K562 (cell line): ENCODE results near the gene ATAD3C. TPM values are rescaled to one million over a fixed set of nuclear protein-coding genes. Genes with fewer than 3 reads are reported as not detected.
"Not testable (repeated sequence)": the region's sequence is repeated elsewhere in the genome, so short reads cannot be mapped to it uniquely, and the experiment has no call there.

Experiments
- ATAC-seq: fragments of 200-7000 bp; cut with Tn5 transposase; 3 replicates; pipeline ENCODE4 v1.9.1; 2020; ENCODE audit warnings: moderate library complexity
- BruUV-seq: library from RNA; stranded (reverse); fragments of 400-500 nt; replicated peaks from 2 replicates; lab custom pipeline; 2021; lab: Mats Ljungman, UMichigan
- CTCF ChIA-PET: fragments of 300-600 bp; formaldehyde crosslinking; extraction: SDS; loops from one replicate; lab custom pipeline; 2021; ENCODE audit warnings: low intra/inter-chr PET ratio; lab: Yijun Ruan, JAX
- POLR2A ChIA-PET: fragments of 300-600, 350-650 bp; sonication (Branson Sonifier 250); formaldehyde crosslinking; extraction: SDS; loops from one replicate; lab custom pipeline; 2021; ENCODE audit warnings: antibody characterized with exemption, inconsistent platforms; lab: Yijun Ruan, JAX
- DNase-seq, 4 experiments: peaks; one replicate each; pipeline versions ENCODE4 v3.0.0 to v3.0.0-alpha.2; 2011 to 2018; ENCODE audit warnings: low spot score in 3 of 4, mixed read lengths in 3 of 4; ENCODE audit errors: extremely low read depth in 1 of 4
- FAIRE-seq: peaks from 2 replicates; lab custom pipeline; 2011; peaks lifted over from hg19 to GRCh38; lab: Jason Lieb, UNC
- H2AFZ ChIP-seq: 2 replicates; pipeline ENCODE4 v1.6.0; 2011; ENCODE audit warnings: low read depth, low read length, control low read depth, inconsistent platforms
- H3K27ac ChIP-seq: fragments of 200-600 bp; 3 replicates; pipeline ENCODE4 v1.8.0; 2011; ENCODE audit warnings: low read depth, mild to moderate bottlenecking, control low read depth, inconsistent platforms, low read length, moderate library complexity, mixed read lengths; ENCODE audit errors: extremely low read depth
- H3K27me3 ChIP-seq, 2 experiments: fragments of 300-600 bp in 1 of 2; 2 replicates in 1 of 2; 3 replicates in 1 of 2; pipeline versions ENCODE4 v1.6.0 to v1.8.0; 2011; ENCODE audit warnings: inconsistent platforms in 2 of 2, low read length in 2 of 2, mild to moderate bottlenecking in 1 of 2, mixed read lengths in 1 of 2, moderate library complexity in 1 of 2; ENCODE audit not compliant: control insufficient read depth in 2 of 2, insufficient read depth in 2 of 2
- H3K36me3 ChIP-seq: fragments of 300-600 bp; 3 replicates; pipeline ENCODE4 v1.8.0; 2011; ENCODE audit warnings: mild to moderate bottlenecking, low read length, inconsistent platforms; ENCODE audit not compliant: control insufficient read depth, insufficient read depth
- H3K4me1 ChIP-seq, 2 experiments: fragments of 200-600 bp in 1 of 2; replicated peaks in 1 of 2; 2 replicates in 1 of 2; 3 replicates in 1 of 2; pipeline versions ENCODE4 v1.5.1 to v1.8.0; 2011; ENCODE audit warnings: inconsistent platforms in 2 of 2, low read length in 2 of 2, mild to moderate bottlenecking in 1 of 2, mixed read lengths in 1 of 2, moderate library complexity in 1 of 2; ENCODE audit not compliant: control insufficient read depth in 2 of 2, insufficient read depth in 2 of 2
- H3K4me2 ChIP-seq: 2 replicates; pipeline ENCODE4 v1.6.1; 2011; ENCODE audit warnings: low read length, control low read depth, inconsistent platforms, mixed read lengths; ENCODE audit not compliant: insufficient read depth
- H3K4me3 ChIP-seq: fragments of 200-600 bp; sonication (generic), shearing (Covaris generic); 2 replicates; pipeline ENCODE4 v1.5.1; 2016; ENCODE audit warnings: control low read depth, inconsistent platforms
- H3K79me2 ChIP-seq: fragments of 200-600 bp; 3 replicates; pipeline ENCODE4 v1.8.0; 2011; ENCODE audit warnings: low read length, inconsistent platforms; ENCODE audit not compliant: control insufficient read depth, insufficient read depth
- H3K9ac ChIP-seq, 2 experiments: 2 replicates each; pipeline versions ENCODE4 v1.6.0 to v1.6.1; 2011; ENCODE audit warnings: low read depth in 2 of 2, low read length in 2 of 2, control low read depth in 1 of 2, inconsistent platforms in 1 of 2, mild to moderate bottlenecking in 1 of 2, mixed read lengths in 1 of 2; ENCODE audit not compliant: insufficient read depth in 1 of 2
- H3K9me1 ChIP-seq: one replicate; pipeline ENCODE4 v1.6.0; 2011; ENCODE audit warnings: inconsistent platforms, mild to moderate bottlenecking, low read length, moderate library complexity; ENCODE audit not compliant: control insufficient read depth, insufficient read depth
- H3K9me3 ChIP-seq: replicated peaks from 2 replicates; pipeline ENCODE4 v1.5.1; 2011; ENCODE audit warnings: low read depth, low read length, inconsistent platforms; ENCODE audit not compliant: control insufficient read depth, insufficient read depth
- H4K20me1 ChIP-seq: replicated peaks from 2 replicates; pipeline ENCODE4 v1.6.1; 2011; ENCODE audit warnings: low read length, inconsistent platforms, mixed read lengths; ENCODE audit not compliant: control insufficient read depth, insufficient read depth
- EGR1 ChIP-seq: fragments of 450-650 bp; conservative IDR thresholded peaks from 2 replicates; pipeline ENCODE4 v1.6.1; 2017; ENCODE audit warnings: mild to moderate bottlenecking
- ETV5 ChIP-seq: sonication (generic); formaldehyde crosslinking; IDR thresholded peaks from 2 replicates; pipeline ENCODE4 v1.4.0; 2020; ENCODE audit warnings: low read depth, mild to moderate bottlenecking, missing genetic modification reagents
- GABPB1 ChIP-seq: sonication (generic); formaldehyde crosslinking; IDR thresholded peaks from 2 replicates; pipeline ENCODE4 v1.8.0; 2022; ENCODE audit warnings: mild to moderate bottlenecking, missing genetic modification reagents
- POLR2A ChIP-seq: fragments of 450-650 bp; conservative IDR thresholded peaks from 2 replicates; pipeline ENCODE4 v1.6.1; 2016
- SMAD1 ChIP-seq: fragments of 150-350 bp; IDR thresholded peaks from 2 replicates; pipeline ENCODE4 v1.6.1; 2014; ENCODE audit warnings: low read length, low read depth; ENCODE audit not compliant: partially characterized antibody
- SMARCA5 ChIP-seq: fragments of 450-650 bp; IDR thresholded peaks from 2 replicates; pipeline ENCODE4 v1.6.1; 2016
- STAT5A ChIP-seq: IDR thresholded peaks from 2 replicates; pipeline ENCODE4 v1.6.1; 2012; ENCODE audit warnings: low read length, inconsistent platforms, borderline replicate concordance
- WGBS: fragments of 100-300 bp; shearing (Covaris generic); methylation state at CpG from one replicate; pipeline ENCODE4 v1.1.6; 2016; ENCODE audit warnings: low coverage, mixed read lengths; ENCODE audit not compliant: insufficient coverage; ENCODE audit errors: missing lambda C conversion rate; 5-methylcytosine and 5-hydroxymethylcytosine counted together
- in situ Hi-C: fragments of 300-500 bp; cut with MboI; formaldehyde crosslinking; loops from 4 replicates; pipeline ENCODE4 v1.15.0; 2018; ENCODE audit warnings: inconsistent platforms, mixed read lengths
- intact Hi-C: fragments of 100-400 bp; cut with micrococcal nuclease; formaldehyde crosslinking; loops from 2 replicates; pipeline ENCODE4 v1.14.2; 2022
- polyA plus RNA-seq, 8 experiments: library from polyadenylated mRNA; depleted of rRNA in 4 of 8; stranded (reverse) in 5 of 8; unstranded in 3 of 8; fragments of >200 nt; fragmentation: Nextera tagmentation in 2 of 8; fragmentation: Illumina TruSeq in 1 of 8; extraction: Ambion mirVana in 2 of 8; extraction: Trizol in 1 of 8; gene quantifications; 2 replicates each; pipeline versions ENCODE4 v1.2.1 to v1.2.3, GENCODE V29; 2011 to 2014; ENCODE audit warnings: inconsistent platforms in 1 of 8, missing spikeins in 1 of 8
- total RNA-seq, 7 experiments: library from RNA; depleted of rRNA in 6 of 7; stranded (reverse); fragments of >200 nt in 6 of 7; fragmentation: Illumina TruSeq in 2 of 7; extraction: Trizol in 2 of 7; gene quantifications; 2 replicates each; pipeline versions ENCODE4 v1.2.1 to v1.2.3, GENCODE V29; 2011 to 2021; ENCODE audit warnings: low replicate concordance in 1 of 7

ATAD3C gene
- total and polyA plus RNA-seq, 9 of the 15 experiments (the other 6 are each of a cell fraction or from before 2014, with no cell fraction given) = 0.03 to 0.18 TPM; not detected in 7

DNA sequence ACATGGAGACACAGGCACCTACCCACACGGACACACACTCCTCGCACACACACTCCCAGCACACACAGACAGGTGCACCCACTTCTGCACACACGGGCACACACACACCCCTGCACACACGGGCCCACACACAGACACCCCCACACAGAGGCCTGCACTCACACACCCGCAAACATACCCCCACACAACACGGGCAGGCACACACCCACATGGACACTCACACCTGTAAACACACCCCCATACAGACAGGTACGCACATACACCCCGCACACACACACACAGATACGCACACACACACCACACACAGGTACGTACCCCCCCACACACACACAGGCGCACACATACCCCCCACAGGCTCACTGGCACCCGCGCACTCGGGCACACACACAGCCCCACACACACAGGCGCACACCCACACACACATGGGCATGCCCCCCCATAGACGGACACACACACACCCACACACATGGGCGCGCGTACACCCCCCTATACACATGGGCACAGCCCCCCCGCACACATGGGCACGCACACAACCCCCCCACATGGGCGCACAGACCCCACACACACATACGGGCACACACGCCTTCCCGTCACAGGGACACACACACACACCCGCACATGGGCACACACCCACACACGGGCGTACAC is 68.6 kb downstream of the ATAD3C start (continued):
- TF ChIP-seq EGR1 = 0 out of 2 replicates have a peak, but pooled peaks have one; percentile 4
- TF ChIP-seq ETV5 = no peak
- TF ChIP-seq POLR2A = peak; percentile 49; the same call in 1 of the 2 replicates
- no peak for TF ChIP-seq SMAD1
- no peak for TF ChIP-seq GABPB1 (CRISPR knock-in tag)
- TF ChIP-seq SMARCA5 = no peak
- no peak for TF ChIP-seq STAT5A

DNA sequence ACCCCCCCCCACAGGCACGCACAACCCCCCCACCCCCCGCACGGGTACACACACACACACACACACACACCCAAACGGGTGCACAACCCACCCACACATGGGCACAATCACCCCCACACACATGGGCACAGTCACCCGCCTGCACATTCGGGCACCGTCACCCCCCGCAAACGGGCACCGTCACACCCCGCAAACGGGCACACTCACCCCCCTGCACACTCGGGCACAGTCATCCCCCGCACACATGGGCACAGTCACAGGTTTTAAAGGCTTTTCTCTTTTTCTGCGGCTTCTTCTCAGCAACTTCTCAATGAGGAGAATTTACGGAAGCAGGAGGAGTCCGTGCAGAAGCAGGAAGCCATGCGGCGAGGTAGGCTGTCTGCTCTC is 69.1 kb downstream of the ATAD3C start:
- H3K27ac ChIP-seq, FAIRE-seq, H2AFZ ChIP-seq, H3K9ac ChIP-seq, POLR2A ChIA-PET, H3K9me1 ChIP-seq, H4K20me1 ChIP-seq, H3K4me2 ChIP-seq, BruUV-seq, H3K4me3 ChIP-seq, ATAC-seq, H3K9me3 ChIP-seq, CTCF ChIA-PET, in situ Hi-C loops, H3K27me3 ChIP-seq: not testable (repeated sequence)
- H3K36me3 ChIP-seq = peaks cover 80% of the 10 kb centered on the region
- peak in 2 of 4 experiments; percentile 10 to 17 for DNase-seq
- 93% methylated on average over 11 of the region's 19 CpGs for WGBS
- intact Hi-C loops = loop anchor here (10.0 kb wide), 1 partner anchor 124 kb away; the partner anchor contains the start of gene CCNL2
- H3K79me2 ChIP-seq = peaks cover 20% of the 10 kb centered on the region
- peaks cover 0 to 13% of the 10 kb centered on the region in 2 experiments; a peak in 2 of 5 replicates for H3K4me1 ChIP-seq

Other genes with a start within 250 kb of the ATAD3C start
Only the 7 nearest of the 28 such genes appear.
- gene AURKAIP1, start 74.5 kb upstream of the ATAD3C start, total RNA-seq (2014; rRNA removed) = 478 and 554 TPM in 2 replicates
- gene AURKAIP1, start 74.5 kb upstream of the ATAD3C start, total RNA-seq (2014; rRNA removed; fragmentation: Illumina TruSeq; extraction: Trizol) = 19.4 and 34.6 TPM in 2 replicates
- gene AURKAIP1, start 74.5 kb upstream of the ATAD3C start, total RNA-seq (2015; rRNA removed; fragmentation: Illumina TruSeq; extraction: Trizol) = 113 and 115 TPM in 2 replicates
- 346 and 388 TPM in 2 replicates for gene AURKAIP1, start 74.5 kb upstream of the ATAD3C start, total RNA-seq (2021)
- gene AURKAIP1, start 74.5 kb upstream of the ATAD3C start, polyA plus RNA-seq (2011; rRNA removed) = 92.0 and 96.0 TPM in 2 replicates
- gene AURKAIP1, start 74.5 kb upstream of the ATAD3C start, polyA plus RNA-seq (2014; fragmentation: Illumina TruSeq; extraction: Trizol) = 66.4 and 151 TPM in 2 replicates
- 10 to 100 TPM in 1 of 2 experiments, 1 to 10 TPM in 1; 7.8 to 32.9 TPM for gene AURKAIP1, start 74.5 kb upstream of the ATAD3C start, polyA plus RNA-seq (2014; fragmentation: Nextera tagmentation; extraction: Ambion mirVana)
- gene AURKAIP1, start 74.5 kb upstream of the ATAD3C start, polyA plus RNA-seq (2014; rRNA removed) = 385 and 391 TPM in 2 replicates
- gene CCNL2, start 50.4 kb upstream of the ATAD3C start, total RNA-seq (2014; rRNA removed) = 147 and 176 TPM in 2 replicates
- 65.1 and 66.7 TPM in 2 replicates for gene CCNL2, start 50.4 kb upstream of the ATAD3C start, total RNA-seq (2014; rRNA removed; fragmentation: Illumina TruSeq; extraction: Trizol)
- gene CCNL2, start 50.4 kb upstream of the ATAD3C start, total RNA-seq (2015; rRNA removed; fragmentation: Illumina TruSeq; extraction: Trizol) = 91.0 and 94.5 TPM in 2 replicates
- gene CCNL2, start 50.4 kb upstream of the ATAD3C start, total RNA-seq (2021) = 141 and 167 TPM in 2 replicates
- gene CCNL2, start 50.4 kb upstream of the ATAD3C start, polyA plus RNA-seq (2011; rRNA removed) = 236 and 265 TPM in 2 replicates
- gene CCNL2, start 50.4 kb upstream of the ATAD3C start, polyA plus RNA-seq (2014; fragmentation: Illumina TruSeq; extraction: Trizol) = 81.0 and 89.7 TPM in 2 replicates
- 1 to 10 TPM; 2.8 to 5.6 TPM for gene CCNL2, start 50.4 kb upstream of the ATAD3C start, polyA plus RNA-seq (2014; fragmentation: Nextera tagmentation; extraction: Ambion mirVana)
- gene CCNL2, start 50.4 kb upstream of the ATAD3C start, polyA plus RNA-seq (2014; rRNA removed) = 245 and 287 TPM in 2 replicates
- gene MRPL20, start 42.4 kb upstream of the ATAD3C start, total RNA-seq (2014; rRNA removed) = 352 and 355 TPM in 2 replicates
- 208 and 222 TPM in 2 replicates for gene MRPL20, start 42.4 kb upstream of the ATAD3C start, total RNA-seq (2014; rRNA removed; fragmentation: Illumina TruSeq; extraction: Trizol)
- 205 and 216 TPM in 2 replicates for gene MRPL20, start 42.4 kb upstream of the ATAD3C start, total RNA-seq (2015; rRNA removed; fragmentation: Illumina TruSeq; extraction: Trizol)
- 224 and 229 TPM in 2 replicates for gene MRPL20, start 42.4 kb upstream of the ATAD3C start, total RNA-seq (2021)
- gene MRPL20, start 42.4 kb upstream of the ATAD3C start, polyA plus RNA-seq (2011; rRNA removed) = 144 and 187 TPM in 2 replicates
- 180 and 264 TPM in 2 replicates for gene MRPL20, start 42.4 kb upstream of the ATAD3C start, polyA plus RNA-seq (2014; fragmentation: Illumina TruSeq; extraction: Trizol)
- 100 to 1,000 TPM; 570 to 671 TPM for gene MRPL20, start 42.4 kb upstream of the ATAD3C start, polyA plus RNA-seq (2014; fragmentation: Nextera tagmentation; extraction: Ambion mirVana)
- 420 and 491 TPM in 2 replicates for gene MRPL20, start 42.4 kb upstream of the ATAD3C start, polyA plus RNA-seq (2014; rRNA removed)
- gene ANKRD65, start 28.4 kb upstream of the ATAD3C start, total RNA-seq (2014; rRNA removed) = not detected in 2 replicates
- not detected in 2 replicates for gene ANKRD65, start 28.4 kb upstream of the ATAD3C start, total RNA-seq (2014; rRNA removed; fragmentation: Illumina TruSeq; extraction: Trizol)
- gene ANKRD65, start 28.4 kb upstream of the ATAD3C start, total RNA-seq (2015; rRNA removed; fragmentation: Illumina TruSeq; extraction: Trizol) = not detected in 2 replicates
- not detected in 2 replicates for gene ANKRD65, start 28.4 kb upstream of the ATAD3C start, total RNA-seq (2021)
- gene ANKRD65, start 28.4 kb upstream of the ATAD3C start, polyA plus RNA-seq (2011; rRNA removed) = not detected in 2 replicates
- not detected in 2 replicates for gene ANKRD65, start 28.4 kb upstream of the ATAD3C start, polyA plus RNA-seq (2014; fragmentation: Illumina TruSeq; extraction: Trizol)
- not detected for gene ANKRD65, start 28.4 kb upstream of the ATAD3C start, polyA plus RNA-seq (2014; fragmentation: Nextera tagmentation; extraction: Ambion mirVana)
- gene ANKRD65, start 28.4 kb upstream of the ATAD3C start, polyA plus RNA-seq (2014; rRNA removed) = not detected in 2 replicates
- 4.0 and 4.6 TPM in 2 replicates for gene VWA1, start 14.0 kb upstream of the ATAD3C start, total RNA-seq (2014; rRNA removed)
- 0.03 and 0.04 TPM in 2 replicates for gene VWA1, start 14.0 kb upstream of the ATAD3C start, total RNA-seq (2014; rRNA removed; fragmentation: Illumina TruSeq; extraction: Trizol)
- 0.98 and 1.2 TPM in 2 replicates for gene VWA1, start 14.0 kb upstream of the ATAD3C start, total RNA-seq (2015; rRNA removed; fragmentation: Illumina TruSeq; extraction: Trizol)
- 6.4 and 7.1 TPM in 2 replicates for gene VWA1, start 14.0 kb upstream of the ATAD3C start, total RNA-seq (2021)
- 0.85 and 1.6 TPM in 2 replicates for gene VWA1, start 14.0 kb upstream of the ATAD3C start, polyA plus RNA-seq (2011; rRNA removed)
- gene VWA1, start 14.0 kb upstream of the ATAD3C start, polyA plus RNA-seq (2014; fragmentation: Illumina TruSeq; extraction: Trizol) = 0.16 and 0.84 TPM in 2 replicates
- gene VWA1, start 14.0 kb upstream of the ATAD3C start, polyA plus RNA-seq (2014; fragmentation: Nextera tagmentation; extraction: Ambion mirVana) = under 1 TPM; 0.01 to 0.06 TPM
- gene VWA1, start 14.0 kb upstream of the ATAD3C start, polyA plus RNA-seq (2014; rRNA removed) = 2.6 and 3.0 TPM in 2 replicates
- 106 and 126 TPM in 2 replicates for gene ATAD3B, start 22.1 kb downstream of the ATAD3C start, total RNA-seq (2014; rRNA removed)
- gene ATAD3B, start 22.1 kb downstream of the ATAD3C start, total RNA-seq (2014; rRNA removed; fragmentation: Illumina TruSeq; extraction: Trizol) = 10.3 and 15.6 TPM in 2 replicates
- gene ATAD3B, start 22.1 kb downstream of the ATAD3C start, total RNA-seq (2015; rRNA removed; fragmentation: Illumina TruSeq; extraction: Trizol) = 43.2 and 45.2 TPM in 2 replicates
- 92.0 and 93.4 TPM in 2 replicates for gene ATAD3B, start 22.1 kb downstream of the ATAD3C start, total RNA-seq (2021)
- gene ATAD3B, start 22.1 kb downstream of the ATAD3C start, polyA plus RNA-seq (2011; rRNA removed) = 27.7 and 27.9 TPM in 2 replicates
- 18.9 and 42.2 TPM in 2 replicates for gene ATAD3B, start 22.1 kb downstream of the ATAD3C start, polyA plus RNA-seq (2014; fragmentation: Illumina TruSeq; extraction: Trizol)
- under 1 TPM; 0.07 to 0.77 TPM for gene ATAD3B, start 22.1 kb downstream of the ATAD3C start, polyA plus RNA-seq (2014; fragmentation: Nextera tagmentation; extraction: Ambion mirVana)
- gene ATAD3B, start 22.1 kb downstream of the ATAD3C start, polyA plus RNA-seq (2014; rRNA removed) = 113 and 117 TPM in 2 replicates
- gene ATAD3A, start 62.5 kb downstream of the ATAD3C start, total RNA-seq (2014; rRNA removed) = 173 and 183 TPM in 2 replicates
- gene ATAD3A, start 62.5 kb downstream of the ATAD3C start, total RNA-seq (2014; rRNA removed; fragmentation: Illumina TruSeq; extraction: Trizol) = 18.6 and 20.2 TPM in 2 replicates
- gene ATAD3A, start 62.5 kb downstream of the ATAD3C start, total RNA-seq (2015; rRNA removed; fragmentation: Illumina TruSeq; extraction: Trizol) = 80.1 and 87.1 TPM in 2 replicates
- gene ATAD3A, start 62.5 kb downstream of the ATAD3C start, total RNA-seq (2021) = 151 and 167 TPM in 2 replicates
- 36.7 and 40.8 TPM in 2 replicates for gene ATAD3A, start 62.5 kb downstream of the ATAD3C start, polyA plus RNA-seq (2011; rRNA removed)
- gene ATAD3A, start 62.5 kb downstream of the ATAD3C start, polyA plus RNA-seq (2014; fragmentation: Illumina TruSeq; extraction: Trizol) = 29.2 and 90.5 TPM in 2 replicates
- gene ATAD3A, start 62.5 kb downstream of the ATAD3C start, polyA plus RNA-seq (2014; fragmentation: Nextera tagmentation; extraction: Ambion mirVana) = 1 to 10 TPM in 1 of 2 experiments, under 1 TPM in 1; 0.10 to 1.0 TPM
- gene ATAD3A, start 62.5 kb downstream of the ATAD3C start, polyA plus RNA-seq (2014; rRNA removed) = 123 and 131 TPM in 2 replicates